Endothelial cell of umbilical vein (primary cell): ENCODE measurements around the gene EFCAB9. TPM values are rescaled to one million over a fixed set of nuclear protein-coding genes. Genes with fewer than 3 reads are reported as not detected.

Experiments
- BruUV-seq: library from RNA; stranded (reverse); fragments of 400-500 nt; replicated peaks from 2 replicates; lab custom pipeline; 2021; lab: Mats Ljungman, UMichigan
- CTCF ChIA-PET: fragments of 300-600, 350-600 bp; sonication (Branson Sonifier 250); formaldehyde crosslinking; loops from one replicate; lab custom pipeline; 2021; ENCODE audit warnings: antibody characterized with exemption, inconsistent platforms; lab: Charles Lee
- POLR2A ChIA-PET: fragments of 300-600, 350-600 bp; sonication (Branson Sonifier 250); formaldehyde crosslinking; loops from one replicate; lab custom pipeline; 2021; ENCODE audit warnings: antibody characterized with exemption, inconsistent platforms; lab: Charles Lee
- DNase-seq: peaks from one replicate; pipeline ENCODE4 v3.0.0-alpha.2; 2011; ENCODE audit warnings: low read depth, low spot score
- FAIRE-seq: peaks from 2 replicates; lab custom pipeline; 2011; peaks lifted over from hg19 to GRCh38; lab: Jason Lieb, UNC
- H2AFZ ChIP-seq: 2 replicates; pipeline ENCODE4 v1.6.0; 2012; ENCODE audit warnings: low read depth, low read length, control low read depth, inconsistent platforms
- H3K27ac ChIP-seq: 2 replicates; pipeline ENCODE4 v1.5.1; 2011; ENCODE audit warnings: low read depth, mild to moderate bottlenecking, control low read depth, low read length, moderate library complexity; ENCODE audit not compliant: insufficient read depth
- H3K27me3 ChIP-seq, 2 experiments: 2 replicates each; pipeline versions ENCODE4 v1.6.0 to v1.6.1; 2011; ENCODE audit warnings: low read length in 2 of 2, mixed read lengths in 1 of 2; ENCODE audit not compliant: control insufficient read depth in 2 of 2, insufficient read depth in 2 of 2
- H3K36me3 ChIP-seq, 2 experiments: 2 replicates in 1 of 2; 3 replicates in 1 of 2; pipeline ENCODE4 v1.5.1; 2011; ENCODE audit warnings: low read length in 2 of 2, mild to moderate bottlenecking in 1 of 2, moderate library complexity in 1 of 2; ENCODE audit not compliant: control insufficient read depth in 2 of 2, insufficient read depth in 2 of 2; ENCODE audit errors: extremely low read depth in 1 of 2
- H3K4me1 ChIP-seq: 3 replicates; pipeline ENCODE4 v1.5.1; 2011; ENCODE audit warnings: mild to moderate bottlenecking, low read length; ENCODE audit not compliant: control insufficient read depth, insufficient read depth; ENCODE audit errors: extremely low read depth
- H3K4me2 ChIP-seq: 2 replicates; pipeline ENCODE4 v1.6.1; 2011; ENCODE audit warnings: low read length, control low read depth, mixed read lengths; ENCODE audit not compliant: insufficient read depth
- H3K4me3 ChIP-seq, 3 experiments: fragments of 200-600 bp in 1 of 3; sonication (generic), shearing (Covaris generic) in 1 of 3; replicated peaks in 1 of 3; 2 replicates each; pipeline ENCODE4 v1.5.1; 2011 to 2016; ENCODE audit warnings: control low read depth in 3 of 3, low read length in 3 of 3, mild to moderate bottlenecking in 2 of 3, inconsistent platforms in 1 of 3, low read depth in 1 of 3, moderate library complexity in 1 of 3; ENCODE audit not compliant: insufficient read depth in 1 of 3
- H3K79me2 ChIP-seq: 2 replicates; pipeline ENCODE4 v1.6.0; 2012; ENCODE audit warnings: low read length, inconsistent platforms; ENCODE audit not compliant: control insufficient read depth, insufficient read depth
- H3K9ac ChIP-seq: replicated peaks from 2 replicates; pipeline ENCODE3; 2011; ENCODE audit warnings: low read length, control low read depth; ENCODE audit not compliant: insufficient read depth; ENCODE audit errors: extremely low read depth
- H3K9me1 ChIP-seq: replicated peaks from 3 replicates; pipeline ENCODE4 v1.6.0; 2011; ENCODE audit warnings: mild to moderate bottlenecking, low read length; ENCODE audit not compliant: control insufficient read depth, insufficient read depth; ENCODE audit errors: extremely low read depth
- H3K9me3 ChIP-seq: replicated peaks from 2 replicates; pipeline ENCODE4 v1.5.1; 2012; ENCODE audit warnings: low read length, inconsistent platforms; ENCODE audit not compliant: control insufficient read depth, insufficient read depth
- H4K20me1 ChIP-seq: replicated peaks from 2 replicates; pipeline ENCODE3; 2011; ENCODE audit warnings: mild to moderate bottlenecking, low read length; ENCODE audit not compliant: control insufficient read depth, insufficient read depth; ENCODE audit errors: extremely low read depth
- CTCF ChIP-seq, 2 donors: IDR thresholded peaks; 1 replicate in 1 of 2; 2 replicates in 1 of 2; pipeline ENCODE4 v1.5.1; 2011; ENCODE audit warnings: low read length in 2 of 2, mild to moderate bottlenecking in 2 of 2, moderate library complexity in 2 of 2, control low read depth in 1 of 2, inconsistent platforms in 1 of 2, low read depth in 1 of 2; ENCODE audit not compliant: insufficient read depth in 1 of 2; ENCODE audit errors: extremely low read depth in 1 of 2
- EZH2 ChIP-seq: IDR thresholded peaks from 2 replicates; pipeline ENCODE4 v1.6.1; 2012; ENCODE audit warnings: borderline replicate concordance, low read depth, mild to moderate bottlenecking, moderate library complexity, low read length, inconsistent platforms; ENCODE audit not compliant: severe bottlenecking
- FOS ChIP-seq: IDR thresholded peaks from 2 replicates; pipeline ENCODE4 v1.6.1; 2011; ENCODE audit warnings: mild to moderate bottlenecking, low read length, moderate library complexity, borderline replicate concordance; ENCODE audit not compliant: insufficient read depth
- GATA2 ChIP-seq: IDR thresholded peaks from 2 replicates; pipeline ENCODE4 v1.7.0; 2011; ENCODE audit warnings: low read depth, mild to moderate bottlenecking, moderate library complexity, mixed read lengths, low read length; ENCODE audit not compliant: insufficient read length, insufficient read depth
- JUN ChIP-seq: IDR thresholded peaks from 2 replicates; pipeline ENCODE4 v1.6.1; 2011; ENCODE audit warnings: borderline replicate concordance, low read depth; ENCODE audit not compliant: insufficient read length, insufficient read depth
- MAX ChIP-seq: IDR thresholded peaks from 2 replicates; pipeline ENCODE4 v1.6.1; 2011; ENCODE audit not compliant: insufficient read depth, insufficient read length
- MYC ChIP-seq: IDR thresholded peaks from one replicate; pipeline ENCODE4 v1.6.1; 2011; ENCODE audit warnings: mild to moderate bottlenecking, low read depth, low read length
- POLR2A ChIP-seq: IDR thresholded peaks from 2 replicates; pipeline ENCODE4 v1.6.1; 2012; ENCODE audit warnings: low read depth, mild to moderate bottlenecking, control low read depth, low read length
- POLR2AphosphoS5 ChIP-seq: IDR thresholded peaks from 2 replicates; pipeline ENCODE4 v1.6.1; 2012; ENCODE audit warnings: low read depth, mild to moderate bottlenecking, control low read depth, low read length, moderate library complexity; ENCODE audit not compliant: insufficient read depth
- dilution Hi-C: fragments of 300-500 bp; cut with MboI; formaldehyde crosslinking; loops from one replicate; pipeline ENCODE4 v1.15.0; 2019; ENCODE audit warnings: low sequenced_read_pairs; ENCODE audit not compliant: extremely low pct_ligation_motif_present
- intact Hi-C: fragments of 100-400 bp; cut with micrococcal nuclease; formaldehyde crosslinking; loops from one replicate; pipeline ENCODE4 v1.10.0; 2022
- polyA plus RNA-seq, 4 experiments: library from polyadenylated mRNA; depleted of rRNA in 3 of 4; stranded (reverse) in 3 of 4; unstranded in 1 of 4; fragments of >200 nt; gene quantifications; 2 replicates each; pipeline versions ENCODE4 v1.2.1 to v1.2.3, GENCODE V29; 2011 to 2012; ENCODE audit warnings: missing spikeins in 1 of 4
- total RNA-seq: library from RNA; stranded (reverse); gene quantifications from 2 replicates; pipeline ENCODE4 v1.2.3, GENCODE V29; 2021

EFCAB9 gene
- total and polyA plus RNA-seq, 2 donors (not counting 3 experiments of a cell fraction or from before 2014, with no cell fraction given): not detected

GRCh38 chr5:172199446-172199845 lies 5.5 kb downstream of the EFCAB9 start:
- ChIA-PET CTCF (interaction anchor here (0.9 to 2.0 kb wide), 4 partner anchors 11 to 140 kb away, joined by 3 to 12 read pairs (median 6); partner anchors contain the start of gene STK10), POLR2A (no interaction called here)
- DNase-seq (no peak), FAIRE-seq (no peak)
- no TSS peak for BruUV-seq
- no peak overlapping the region for H3K27ac ChIP-seq
- dilution Hi-C loops: no loop called here
- no peak overlapping the region for H3K4me2 ChIP-seq
- H3K4me3 ChIP-seq: no peak overlapping the region
- H3K9me3 ChIP-seq: no peaks in the 10 kb centered on the region
- H4K20me1 ChIP-seq: no peaks in the 10 kb centered on the region
- H3K36me3 ChIP-seq: no peaks in the 10 kb centered on the region
- no peaks in the 10 kb centered on the region for H3K79me2 ChIP-seq
- no peaks in the 10 kb centered on the region for H3K9me1 ChIP-seq
- no peak overlapping the region for H2AFZ ChIP-seq
- H3K4me1 ChIP-seq: no peaks in the 10 kb centered on the region
- intact Hi-C loops: no loop called here
- no peak overlapping the region for H3K9ac ChIP-seq
- H3K27me3 ChIP-seq: no peaks in the 10 kb centered on the region
- TF ChIP-seq MAX: no peak
- no peak for TF ChIP-seq EZH2
- no peak for TF ChIP-seq POLR2A
- no peak for TF ChIP-seq POLR2AphosphoS5
- TF ChIP-seq GATA2: no peak
- TF ChIP-seq FOS: no peak
- no peak for TF ChIP-seq JUN
- TF ChIP-seq CTCF (IDR thresholded peaks at IDR 0.05; ENCODE audit: extremely low read depth in 1 of 2, insufficient read depth in 1 of 2, low read depth in 1 of 2, low read length in 2 of 2): no peak
- no peak for TF ChIP-seq MYC
